Endothelial cell of umbilical vein (primary cell): ENCODE results near the gene LAMC1. TPM values are rescaled to one million over a fixed set of nuclear protein-coding genes. Genes with fewer than 3 reads are reported as not detected.

Source experiments
- BruUV-seq: library from RNA; stranded (reverse); fragments of 400-500 nt; replicated peaks from 2 replicates; lab custom pipeline; 2021; lab: Mats Ljungman, UMichigan
- CTCF ChIA-PET: fragments of 300-600, 350-600 bp; sonication (Branson Sonifier 250); formaldehyde crosslinking; loops from one replicate; lab custom pipeline; 2021; ENCODE audit warnings: antibody characterized with exemption, inconsistent platforms; lab: Charles Lee
- POLR2A ChIA-PET: fragments of 300-600, 350-600 bp; sonication (Branson Sonifier 250); formaldehyde crosslinking; loops from one replicate; lab custom pipeline; 2021; ENCODE audit warnings: antibody characterized with exemption, inconsistent platforms; lab: Charles Lee
- DNase-seq: peaks from one replicate; pipeline ENCODE4 v3.0.0-alpha.2; 2011; ENCODE audit warnings: low read depth, low spot score
- FAIRE-seq: peaks from 2 replicates; lab custom pipeline; 2011; peaks lifted over from hg19 to GRCh38; lab: Jason Lieb, UNC
- H2AFZ ChIP-seq: 2 replicates; pipeline ENCODE4 v1.6.0; 2012; ENCODE audit warnings: low read depth, low read length, control low read depth, inconsistent platforms
- H3K27ac ChIP-seq: 2 replicates; pipeline ENCODE4 v1.5.1; 2011; ENCODE audit warnings: low read depth, mild to moderate bottlenecking, control low read depth, low read length, moderate library complexity; ENCODE audit not compliant: insufficient read depth
- H3K27me3 ChIP-seq, 2 experiments: 2 replicates each; pipeline versions ENCODE4 v1.6.0 to v1.6.1; 2011; ENCODE audit warnings: low read length in 2 of 2, mixed read lengths in 1 of 2; ENCODE audit not compliant: control insufficient read depth in 2 of 2, insufficient read depth in 2 of 2
- H3K36me3 ChIP-seq, 2 experiments: 2 replicates in 1 of 2; 3 replicates in 1 of 2; pipeline ENCODE4 v1.5.1; 2011; ENCODE audit warnings: low read length in 2 of 2, mild to moderate bottlenecking in 1 of 2, moderate library complexity in 1 of 2; ENCODE audit not compliant: control insufficient read depth in 2 of 2, insufficient read depth in 2 of 2; ENCODE audit errors: extremely low read depth in 1 of 2
- H3K4me1 ChIP-seq: 3 replicates; pipeline ENCODE4 v1.5.1; 2011; ENCODE audit warnings: mild to moderate bottlenecking, low read length; ENCODE audit not compliant: control insufficient read depth, insufficient read depth; ENCODE audit errors: extremely low read depth
- H3K4me2 ChIP-seq: 2 replicates; pipeline ENCODE4 v1.6.1; 2011; ENCODE audit warnings: low read length, control low read depth, mixed read lengths; ENCODE audit not compliant: insufficient read depth
- H3K4me3 ChIP-seq, 3 experiments: fragments of 200-600 bp in 1 of 3; sonication (generic), shearing (Covaris generic) in 1 of 3; replicated peaks in 1 of 3; 2 replicates each; pipeline ENCODE4 v1.5.1; 2011 to 2016; ENCODE audit warnings: control low read depth in 3 of 3, low read length in 3 of 3, mild to moderate bottlenecking in 2 of 3, inconsistent platforms in 1 of 3, low read depth in 1 of 3, moderate library complexity in 1 of 3; ENCODE audit not compliant: insufficient read depth in 1 of 3
- H3K79me2 ChIP-seq: 2 replicates; pipeline ENCODE4 v1.6.0; 2012; ENCODE audit warnings: low read length, inconsistent platforms; ENCODE audit not compliant: control insufficient read depth, insufficient read depth
- H3K9ac ChIP-seq: replicated peaks from 2 replicates; pipeline ENCODE3; 2011; ENCODE audit warnings: low read length, control low read depth; ENCODE audit not compliant: insufficient read depth; ENCODE audit errors: extremely low read depth
- H3K9me1 ChIP-seq: replicated peaks from 3 replicates; pipeline ENCODE4 v1.6.0; 2011; ENCODE audit warnings: mild to moderate bottlenecking, low read length; ENCODE audit not compliant: control insufficient read depth, insufficient read depth; ENCODE audit errors: extremely low read depth
- H3K9me3 ChIP-seq: replicated peaks from 2 replicates; pipeline ENCODE4 v1.5.1; 2012; ENCODE audit warnings: low read length, inconsistent platforms; ENCODE audit not compliant: control insufficient read depth, insufficient read depth
- H4K20me1 ChIP-seq: replicated peaks from 2 replicates; pipeline ENCODE3; 2011; ENCODE audit warnings: mild to moderate bottlenecking, low read length; ENCODE audit not compliant: control insufficient read depth, insufficient read depth; ENCODE audit errors: extremely low read depth
- EZH2 ChIP-seq: IDR thresholded peaks from 2 replicates; pipeline ENCODE4 v1.6.1; 2012; ENCODE audit warnings: borderline replicate concordance, low read depth, mild to moderate bottlenecking, moderate library complexity, low read length, inconsistent platforms; ENCODE audit not compliant: severe bottlenecking
- FOS ChIP-seq: IDR thresholded peaks from 2 replicates; pipeline ENCODE4 v1.6.1; 2011; ENCODE audit warnings: mild to moderate bottlenecking, low read length, moderate library complexity, borderline replicate concordance; ENCODE audit not compliant: insufficient read depth
- GATA2 ChIP-seq: IDR thresholded peaks from 2 replicates; pipeline ENCODE4 v1.7.0; 2011; ENCODE audit warnings: low read depth, mild to moderate bottlenecking, moderate library complexity, mixed read lengths, low read length; ENCODE audit not compliant: insufficient read length, insufficient read depth
- JUN ChIP-seq: IDR thresholded peaks from 2 replicates; pipeline ENCODE4 v1.6.1; 2011; ENCODE audit warnings: borderline replicate concordance, low read depth; ENCODE audit not compliant: insufficient read length, insufficient read depth
- MYC ChIP-seq: IDR thresholded peaks from one replicate; pipeline ENCODE4 v1.6.1; 2011; ENCODE audit warnings: mild to moderate bottlenecking, low read depth, low read length
- POLR2A ChIP-seq: IDR thresholded peaks from 2 replicates; pipeline ENCODE4 v1.6.1; 2012; ENCODE audit warnings: low read depth, mild to moderate bottlenecking, control low read depth, low read length
- POLR2AphosphoS5 ChIP-seq: IDR thresholded peaks from 2 replicates; pipeline ENCODE4 v1.6.1; 2012; ENCODE audit warnings: low read depth, mild to moderate bottlenecking, control low read depth, low read length, moderate library complexity; ENCODE audit not compliant: insufficient read depth
- dilution Hi-C: fragments of 300-500 bp; cut with MboI; formaldehyde crosslinking; loops from one replicate; pipeline ENCODE4 v1.15.0; 2019; ENCODE audit warnings: low sequenced_read_pairs; ENCODE audit not compliant: extremely low pct_ligation_motif_present
- intact Hi-C: fragments of 100-400 bp; cut with micrococcal nuclease; formaldehyde crosslinking; loops from one replicate; pipeline ENCODE4 v1.10.0; 2022
- polyA plus RNA-seq, 4 experiments: library from polyadenylated mRNA; depleted of rRNA in 3 of 4; stranded (reverse) in 3 of 4; unstranded in 1 of 4; fragments of >200 nt; gene quantifications; 2 replicates each; pipeline versions ENCODE4 v1.2.1 to v1.2.3, GENCODE V29; 2011 to 2012; ENCODE audit warnings: missing spikeins in 1 of 4
- total RNA-seq: library from RNA; stranded (reverse); gene quantifications from 2 replicates; pipeline ENCODE4 v1.2.3, GENCODE V29; 2021
- TF ChIP-seq, protein P1 (sequence below), 2 donors: IDR thresholded peaks; 1 replicate in 1 of 2; 2 replicates in 1 of 2; pipeline ENCODE4 v1.5.1; 2011; ENCODE audit warnings: low read length in 2 of 2, mild to moderate bottlenecking in 2 of 2, moderate library complexity in 2 of 2, control low read depth in 1 of 2, inconsistent platforms in 1 of 2, low read depth in 1 of 2; ENCODE audit not compliant: insufficient read depth in 1 of 2; ENCODE audit errors: extremely low read depth in 1 of 2
- TF ChIP-seq, protein P2 (sequence below): IDR thresholded peaks from 2 replicates; pipeline ENCODE4 v1.6.1; 2011; ENCODE audit not compliant: insufficient read depth, insufficient read length

Gene LAMC1
- total and polyA plus RNA-seq, 2 donors (not counting 3 experiments of a cell fraction or from before 2014, with no cell fraction given) = 92.5 to 216 TPM

DNA sequence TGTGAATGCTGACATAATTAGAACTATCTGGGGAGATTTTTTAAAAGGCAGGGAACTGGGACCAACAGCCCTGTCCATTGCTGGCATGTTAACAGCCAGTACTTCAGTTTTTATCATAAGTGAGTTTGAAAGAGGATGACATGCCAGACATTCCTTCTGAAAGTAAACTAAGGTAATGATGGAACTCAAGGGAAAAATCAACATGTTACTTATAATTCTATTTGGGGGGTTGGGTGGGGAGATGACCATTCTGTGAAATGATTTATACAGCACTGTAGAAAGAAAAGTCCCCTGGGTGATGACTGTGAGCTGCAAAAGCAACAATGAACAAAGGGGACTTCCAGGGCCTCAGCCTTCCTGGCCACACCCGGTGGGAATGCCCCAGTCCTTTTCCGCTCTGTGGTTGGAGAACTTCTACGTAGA lies 157.4 kb downstream of the LAMC1 start:
- POLR2A ChIA-PET = no interaction called here
- no peaks in the 10 kb centered on the region for H3K36me3 ChIP-seq
- H3K4me1 ChIP-seq = peaks cover 16% of the 10 kb centered on the region
- peak overlapping the region; percentile 51 for H3K4me2 ChIP-seq
- no peaks in the 10 kb centered on the region for H3K79me2 ChIP-seq
- H3K27ac ChIP-seq = peak overlapping the region; percentile 90
- peak; percentile 86 for DNase-seq
- CTCF ChIA-PET = interaction anchor here (1.2 to 1.5 kb wide), 2 partner anchors 54 to 218 kb away, joined by 3 to 5 read pairs; no protein-coding TSS in a partner anchor
- no peaks in the 10 kb centered on the region for H3K9me1 ChIP-seq
- H3K9ac ChIP-seq = peak overlapping the region; percentile 53
- FAIRE-seq = peak; percentile 69
- TSS peak; percentile 89 for BruUV-seq
- peak; percentile 15 for TF ChIP-seq JUN
- no peak for TF ChIP-seq EZH2
- TF ChIP-seq, protein P1, sequence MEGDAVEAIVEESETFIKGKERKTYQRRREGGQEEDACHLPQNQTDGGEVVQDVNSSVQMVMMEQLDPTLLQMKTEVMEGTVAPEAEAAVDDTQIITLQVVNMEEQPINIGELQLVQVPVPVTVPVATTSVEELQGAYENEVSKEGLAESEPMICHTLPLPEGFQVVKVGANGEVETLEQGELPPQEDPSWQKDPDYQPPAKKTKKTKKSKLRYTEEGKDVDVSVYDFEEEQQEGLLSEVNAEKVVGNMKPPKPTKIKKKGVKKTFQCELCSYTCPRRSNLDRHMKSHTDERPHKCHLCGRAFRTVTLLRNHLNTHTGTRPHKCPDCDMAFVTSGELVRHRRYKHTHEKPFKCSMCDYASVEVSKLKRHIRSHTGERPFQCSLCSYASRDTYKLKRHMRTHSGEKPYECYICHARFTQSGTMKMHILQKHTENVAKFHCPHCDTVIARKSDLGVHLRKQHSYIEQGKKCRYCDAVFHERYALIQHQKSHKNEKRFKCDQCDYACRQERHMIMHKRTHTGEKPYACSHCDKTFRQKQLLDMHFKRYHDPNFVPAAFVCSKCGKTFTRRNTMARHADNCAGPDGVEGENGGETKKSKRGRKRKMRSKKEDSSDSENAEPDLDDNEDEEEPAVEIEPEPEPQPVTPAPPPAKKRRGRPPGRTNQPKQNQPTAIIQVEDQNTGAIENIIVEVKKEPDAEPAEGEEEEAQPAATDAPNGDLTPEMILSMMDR (IDR thresholded peaks at IDR 0.05; ENCODE audit: extremely low read depth in 1 of 2, insufficient read depth in 1 of 2, low read depth in 1 of 2, low read length in 2 of 2) = no peak
- no peak for TF ChIP-seq POLR2A
- TF ChIP-seq, protein P2, sequence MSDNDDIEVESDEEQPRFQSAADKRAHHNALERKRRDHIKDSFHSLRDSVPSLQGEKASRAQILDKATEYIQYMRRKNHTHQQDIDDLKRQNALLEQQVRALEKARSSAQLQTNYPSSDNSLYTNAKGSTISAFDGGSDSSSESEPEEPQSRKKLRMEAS = no peak
- TF ChIP-seq POLR2AphosphoS5 = peak; percentile 47
- TF ChIP-seq GATA2 = no peak
- TF ChIP-seq FOS = no peak
- TF ChIP-seq MYC = no peak
- H3K27me3 ChIP-seq = no peaks in the 10 kb centered on the region
- H2AFZ ChIP-seq = peak overlapping the region; percentile 12
- H4K20me1 ChIP-seq = no peaks in the 10 kb centered on the region
- dilution Hi-C loops = no loop called here
- no peaks in the 10 kb centered on the region for H3K9me3 ChIP-seq
- H3K4me3 ChIP-seq = no peak overlapping the region
- intact Hi-C loops = loop anchor here (1.0 to 2.0 kb wide), 5 partner anchors 16 to 158 kb away; no protein-coding TSS in a partner anchor
